ENCODE measurements around the gene SOAT2.
"Not testable (repeated sequence)": the region's sequence is repeated elsewhere in the genome, so short reads cannot be mapped to it uniquely, and the experiment has no call there.

SOAT2 gene

GRCh38 chr12:53086361-53086760 lies 16.9 kb upstream of the SOAT2 start:
- DNase-seq (ENCODE audit: low read depth): no peak

GRCh38 chr12:53090105-53090504 lies 13.2 kb upstream of the SOAT2 start:
- no peak for DNase-seq (ENCODE audit: low read depth)

- DNase-seq (ENCODE audit: low read depth): no peak
Observed at GRCh38 chr12:53090554-53090953, 12.7 kb upstream of the SOAT2 start.

- no peak for DNase-seq (ENCODE audit: low read depth)
Observed at GRCh38 chr12:53091756-53092155, 11.5 kb upstream of the SOAT2 start.

- no peak for DNase-seq (ENCODE audit: low read depth)
Observed at GRCh38 chr12:53093777-53094393, 9.4 kb upstream of the SOAT2 start.

- no peak for DNase-seq (ENCODE audit: low read depth)
Observed at GRCh38 chr12:53094394-53094787, 8.9 kb upstream of the SOAT2 start.

- DNase-seq (ENCODE audit: low read depth): not testable (repeated sequence)
Observed at GRCh38 chr12:53094796-53095595, 8.3 kb upstream of the SOAT2 start.

- not testable (repeated sequence) for DNase-seq (ENCODE audit: low read depth)
Observed at GRCh38 chr12:53095596-53095895, 7.7 kb upstream of the SOAT2 start.

- DNase-seq (ENCODE audit: low read depth): peak; percentile 98
Observed at GRCh38 chr12:53096089-53096741, 7.1 kb upstream of the SOAT2 start.

GRCh38 chr12:53096759-53097158 lies 6.5 kb upstream of the SOAT2 start:
- no peak for DNase-seq (ENCODE audit: low read depth)

GRCh38 chr12:53097207-53097563 lies 6.1 kb upstream of the SOAT2 start:
- peak; percentile 33 for DNase-seq (ENCODE audit: low read depth)

GRCh38 chr12:53097564-53098353 lies 5.5 kb upstream of the SOAT2 start, which contains the start of gene IGFBP6:
IGFBP6 (plus strand) TSS chr12:53097667; CDS start chr12:53097718, 51 bp downstream.
- DNase-seq (ENCODE audit: low read depth): peak; percentile 32

GRCh38 chr12:53098354-53098981 lies 4.8 kb upstream of the SOAT2 start:
- DNase-seq (ENCODE audit: low read depth): peak; percentile 86

- peak; percentile 97 for DNase-seq (ENCODE audit: low read depth)
Observed at GRCh38 chr12:53099071-53099882, 4.0 kb upstream of the SOAT2 start.

GRCh38 chr12:53100466-53101151 lies 2.7 kb upstream of the SOAT2 start:
- DNase-seq (ENCODE audit: low read depth): no peak

GRCh38 chr12:53101266-53101665 lies 2.0 kb upstream of the SOAT2 start:
- no peak for DNase-seq (ENCODE audit: low read depth)

- no peak for DNase-seq (ENCODE audit: low read depth)
Observed at GRCh38 chr12:53101931-53102781, 1.1 kb upstream of the SOAT2 start.

GRCh38 chr12:53103860-53104305 lies 597 bp downstream of the SOAT2 start:
- no peak for DNase-seq (ENCODE audit: low read depth)

- DNase-seq (ENCODE audit: low read depth): no peak
Observed at GRCh38 chr12:53105256-53105655, 2.0 kb downstream of the SOAT2 start.

All from stromal cell of bone marrow (primary cell).